ENCODE results near the gene USP25. TPM values are rescaled to one million over a fixed set of nuclear protein-coding genes. Genes with fewer than 3 reads are reported as not detected.

Gene USP25
- total and polyA plus RNA-seq, 2 of the 8 experiments (the other 6 are each of a cell fraction or from before 2014, with no cell fraction given): 11.2 to 48.1 TPM

DNA sequence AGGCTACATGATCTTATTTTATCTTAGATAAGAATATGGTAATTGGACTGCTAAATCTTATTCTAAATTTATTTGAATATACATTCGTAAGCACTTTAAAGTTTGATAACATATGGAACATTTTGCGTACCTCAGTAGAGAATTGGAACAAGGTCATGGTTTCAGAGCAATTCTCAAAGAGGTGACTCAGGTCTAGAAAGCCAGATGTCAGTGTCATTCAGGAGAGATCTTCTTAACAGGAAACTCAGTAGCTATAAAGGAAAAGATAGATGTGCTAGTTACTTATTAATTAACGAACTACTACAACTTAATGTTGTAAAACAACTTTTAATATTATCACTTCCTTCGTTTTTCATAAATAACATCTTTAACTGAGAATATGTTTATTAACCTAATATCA lies 142.5 kb downstream of the USP25 start:
- H3K4me3 ChIP-seq (ENCODE audit: extremely low read depth in 1 of 4, insufficient read depth in 2 of 4, low read depth in 3 of 4, low read length in 4 of 4): no peak overlapping the region
- H3K27me3 ChIP-seq (replicated peaks in 1 of 4; ENCODE audit: control insufficient read depth in 3 of 4, extremely low read depth in 1 of 4, insufficient read depth in 3 of 4, low read length in 3 of 4): no peaks in the 10 kb centered on the region
- peaks cover 0 to 46% (median 11%) of the 10 kb centered on the region in 4 experiments; a peak in 7 of 8 replicates for H3K36me3 ChIP-seq (ENCODE audit: control insufficient read depth in 2 of 4, insufficient read depth in 4 of 4, low read length in 3 of 4)
- H3K9me3 ChIP-seq (ENCODE audit: insufficient read depth in 2 of 2, low read depth in 1 of 2, low read length in 1 of 2): no peaks in the 10 kb centered on the region
- H3K27ac ChIP-seq (ENCODE audit: low read depth, low read length): no peak overlapping the region
- H3K56ac ChIP-seq (replicated peaks; ENCODE audit: insufficient read length, low read depth, low read length): no peak overlapping the region
- DNase-seq (ENCODE audit: low read depth in 1 of 2, low spot score in 2 of 2) (no peak), FAIRE-seq (no peak)
- H3K79me2 ChIP-seq (ENCODE audit: control insufficient read depth in 1 of 2, insufficient read depth in 2 of 2, low read length in 2 of 2): no peaks in the 10 kb centered on the region
- H4K5ac ChIP-seq (ENCODE audit: insufficient read length, low read depth, low read length): no peak overlapping the region
- no peak overlapping the region for H2BK20ac ChIP-seq (ENCODE audit: low read length)
- no peak overlapping the region for H2BK5ac ChIP-seq (ENCODE audit: low read depth, low read length)
- no peak overlapping the region for H2BK15ac ChIP-seq (ENCODE audit: low read length)
- H3K23me2 ChIP-seq (ENCODE audit: low read depth, low read length): no peaks in the 10 kb centered on the region
- no peak overlapping the region for H3K18ac ChIP-seq (ENCODE audit: extremely low read depth, low read length)
- no peaks in the 10 kb centered on the region for H4K20me1 ChIP-seq (replicated peaks in 1 of 2; ENCODE audit: control insufficient read depth in 1 of 2, insufficient read depth in 2 of 2, low read length in 2 of 2)
- TF ChIP-seq KDM1A (IDR thresholded peaks at IDR 0.05; ENCODE audit: borderline replicate concordance, low read length): no peak
- TF ChIP-seq NANOG (IDR thresholded peaks at IDR 0.05; ENCODE audit: insufficient read depth, low read depth, low read length, poor library complexity, severe bottlenecking): no peak
- TF ChIP-seq TCF12 (IDR thresholded peaks at IDR 0.05; ENCODE audit: low read depth, low read length): no peak
- TF ChIP-seq EZH2 (IDR thresholded peaks at IDR 0.05; ENCODE audit: low read depth, low read length, severe bottlenecking): no peak
- WGBS, 2 experiments (ENCODE audit: extremely low coverage in 1 of 2, insufficient coverage in 1 of 2, insufficient read length in 1 of 2, insufficient replicate concordance in 2 of 2, low coverage in 1 of 2, low lambda C conversion rate in 2 of 2, missing lambda C conversion rate in 1 of 2): 86 to 100% methylated on average over 1 to 4 of the region's 4 CpGs
- no peak overlapping the region for H2AK5ac ChIP-seq (ENCODE audit: low read depth, low read length)
- ChIA-PET CTCF (ENCODE audit: partially characterized antibody) (no interaction called here), POLR2A (ENCODE audit: partially characterized antibody) (no interaction called here)
- no peak overlapping the region for H4K8ac ChIP-seq (ENCODE audit: extremely low read depth, insufficient read depth, low read length)
- no peak overlapping the region for H3K14ac ChIP-seq (ENCODE audit: insufficient read length)
- H3K23ac ChIP-seq (ENCODE audit: insufficient read length): no peak overlapping the region
- H3K4ac ChIP-seq (replicated peaks; ENCODE audit: insufficient read length, low read depth, low read length): no peak overlapping the region
- H3K4me2 ChIP-seq (ENCODE audit: insufficient read depth in 1 of 2, low read depth in 2 of 2, low read length in 2 of 2): no peak overlapping the region
- H3K4me1 ChIP-seq (replicated peaks in 1 of 4; ENCODE audit: control insufficient read depth in 3 of 4, insufficient read depth in 4 of 4, low read length in 3 of 4): no peaks in the 10 kb centered on the region
- no peak overlapping the region for H2BK120ac ChIP-seq (replicated peaks; ENCODE audit: low read depth, low read length)
- H3K79me1 ChIP-seq (ENCODE audit: low read depth, low read length): no peaks in the 10 kb centered on the region
- no peak overlapping the region for H2AFZ ChIP-seq (ENCODE audit: low read length)
- H4K91ac ChIP-seq (replicated peaks; ENCODE audit: insufficient read length, low read length): no peak overlapping the region
- no peak overlapping the region for H2BK12ac ChIP-seq (ENCODE audit: low read depth, low read length)
- H3K9ac ChIP-seq (replicated peaks in 1 of 4; ENCODE audit: extremely low read depth in 1 of 4, low read depth in 3 of 4, low read length in 3 of 4): no peak overlapping the region

Data from H1 (cell line).